GM18505 (cell line): Measurements from ENCODE around the gene NEXN.
"Not testable (repeated sequence)": the region's sequence is repeated elsewhere in the genome, so short reads cannot be mapped to it uniquely, and the experiment has no call there.

Experiments used
- ATAC-seq: cut with Tn5 transposase; IDR thresholded peaks from one replicate; pipeline ENCODE4 v1.9.1; 2021; ENCODE audit not compliant: unreplicated experiment
- POLR2A ChIP-seq: IDR thresholded peaks from 4 replicates; pipeline ENCODE4 v1.6.1; 2011; ENCODE audit warnings: borderline replicate concordance; ENCODE audit not compliant: insufficient read depth, insufficient read length; ENCODE audit errors: extremely low read depth

The NEXN gene

DNA sequence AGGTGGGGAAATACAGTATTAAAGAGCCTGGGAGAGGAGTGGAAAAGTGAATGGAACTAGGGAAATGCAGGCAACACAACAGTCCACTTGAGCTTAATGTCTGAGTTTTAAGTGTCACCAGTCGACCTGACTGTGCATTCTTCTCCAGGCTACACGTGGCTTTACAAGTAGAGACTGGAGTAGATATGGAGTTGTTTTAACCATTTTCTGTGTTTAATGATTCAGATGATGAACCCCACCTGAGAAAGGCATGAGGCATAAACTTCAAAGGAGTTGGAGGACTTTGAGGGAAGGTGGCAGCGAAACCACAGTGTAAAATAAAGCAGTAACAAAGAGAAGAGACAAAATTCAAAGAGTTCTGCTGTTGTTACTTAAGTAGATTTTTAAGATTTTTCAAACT is 77.9 kb downstream of the NEXN start:
- no peak for TF ChIP-seq POLR2A
- ATAC-seq = no peak

DNA sequence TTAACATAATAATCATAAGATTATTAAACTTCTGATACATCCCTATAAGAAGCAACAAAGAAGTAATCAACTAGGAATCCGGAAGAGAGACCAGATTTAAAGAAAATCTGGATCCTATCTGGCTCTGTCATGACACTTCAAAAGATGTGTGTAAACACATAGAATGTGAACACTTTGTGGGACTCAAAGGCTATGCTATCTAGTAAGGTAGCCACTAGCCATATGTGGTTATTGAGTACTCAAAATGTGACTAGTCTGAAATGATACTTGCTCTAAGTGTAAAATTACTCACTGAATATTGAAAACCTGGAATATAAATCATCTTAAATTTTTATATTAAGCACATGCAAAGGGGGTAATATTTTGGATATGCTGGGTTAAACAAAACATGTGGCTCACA is 81.8 kb downstream of the NEXN start:
- ATAC-seq = no peak
- no peak for TF ChIP-seq POLR2A

DNA sequence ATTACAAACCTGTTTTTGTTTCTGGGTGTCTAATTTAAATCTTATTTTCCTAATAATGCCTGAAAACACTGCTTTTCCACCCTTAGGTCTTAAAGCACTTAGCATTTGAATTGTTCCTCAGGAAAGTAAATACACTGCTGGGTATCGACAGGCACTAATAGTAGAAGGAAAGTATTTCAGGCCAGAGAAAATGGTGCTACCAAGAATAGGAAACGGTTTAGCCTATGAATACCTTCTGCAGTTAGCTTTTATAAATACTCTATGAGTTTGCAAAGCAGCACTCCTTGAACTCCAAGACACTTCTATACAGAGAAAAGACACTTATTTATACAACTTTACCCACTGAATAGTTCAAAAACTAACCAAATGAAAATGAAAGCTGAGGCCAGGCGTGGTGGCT is 83.7 kb downstream of the NEXN start:
- no peak for TF ChIP-seq POLR2A
- no peak for ATAC-seq

DNA sequence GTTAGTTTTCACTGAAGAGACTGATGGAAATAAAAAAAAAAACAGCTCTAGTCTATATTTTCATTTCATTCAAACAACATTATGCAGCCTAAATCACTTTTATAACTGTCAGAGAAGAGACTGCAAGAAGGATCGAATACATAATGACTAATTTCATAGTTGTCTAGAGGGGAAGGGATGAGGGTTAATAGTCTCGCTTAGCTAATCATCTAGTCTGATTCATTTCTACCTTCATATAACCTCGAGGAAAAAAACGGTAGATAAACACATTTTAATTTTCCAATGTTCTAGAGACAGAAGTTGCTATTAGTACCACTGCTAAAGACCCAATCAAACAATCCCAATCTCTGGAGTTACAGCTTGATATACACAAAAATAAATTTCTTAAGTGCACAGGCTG is 87.0 kb downstream of the NEXN start:
- no peak for ATAC-seq
- no peak for TF ChIP-seq POLR2A

DNA sequence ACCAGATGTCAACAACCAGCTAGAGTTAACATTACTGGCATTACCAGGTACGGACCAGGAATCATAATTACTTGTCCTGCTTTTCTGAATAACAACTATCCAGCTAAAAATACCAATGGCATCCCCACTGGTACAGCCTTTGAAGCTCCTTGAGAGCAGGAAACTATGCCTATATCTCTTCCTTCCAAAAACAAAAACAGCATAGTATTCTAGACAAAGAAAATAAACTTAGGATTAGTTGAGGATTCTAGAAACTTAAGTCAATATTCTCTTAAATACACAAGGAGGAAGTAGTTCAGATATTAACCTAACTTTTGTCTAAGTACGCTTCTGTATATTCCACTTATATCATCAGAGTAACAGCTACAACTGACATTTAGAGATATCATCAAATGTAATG is 87.5 kb downstream of the NEXN start:
- ATAC-seq = no peak
- TF ChIP-seq POLR2A = no peak

DNA sequence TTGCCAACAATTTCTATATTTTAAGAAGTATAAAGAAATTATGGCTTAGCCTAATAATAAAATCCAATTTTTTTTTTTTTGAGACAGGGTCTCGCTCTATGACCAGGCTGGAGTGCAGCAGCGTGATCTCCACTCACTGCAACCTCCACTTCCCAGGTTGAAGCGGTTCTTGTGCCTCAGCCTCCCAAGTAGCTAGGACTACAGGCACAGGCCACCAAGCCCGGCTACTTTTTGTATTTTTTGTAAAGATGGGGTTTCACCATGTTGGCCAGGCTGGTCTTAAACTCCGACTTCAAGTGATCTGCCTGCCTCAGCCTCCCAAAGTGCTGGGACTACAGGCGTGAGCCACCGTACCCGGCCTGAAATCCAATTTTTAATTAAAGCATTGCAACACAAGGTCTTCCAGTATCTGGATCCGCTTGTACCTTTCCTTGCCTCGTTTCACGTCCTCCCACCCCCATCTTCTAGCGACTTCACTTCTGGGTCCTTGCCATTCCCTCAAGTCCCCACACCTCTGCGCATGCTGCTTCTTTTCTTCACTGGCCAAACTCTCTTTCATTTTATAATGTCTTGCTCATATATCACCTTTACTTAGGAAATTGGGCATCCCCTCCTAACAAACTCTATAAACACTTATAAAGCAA is 88.1 kb downstream of the NEXN start:
- no peak for TF ChIP-seq POLR2A
- no peak for ATAC-seq

DNA sequence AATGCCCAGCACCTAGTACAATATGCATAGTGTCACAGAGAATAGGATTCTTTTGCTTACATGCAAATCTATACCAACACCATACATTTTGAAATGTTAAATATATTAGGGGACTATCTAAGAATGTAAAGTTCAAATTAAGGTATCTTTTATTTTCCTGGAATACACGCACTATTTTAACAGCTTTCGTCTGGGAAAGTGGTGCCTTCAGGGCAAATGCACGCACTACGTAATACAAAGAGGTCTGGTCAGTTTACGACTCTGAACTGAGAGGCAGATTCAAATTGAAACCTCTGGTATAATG is 89.5 kb downstream of the NEXN start:
- ATAC-seq = no peak
- TF ChIP-seq POLR2A = no peak

DNA sequence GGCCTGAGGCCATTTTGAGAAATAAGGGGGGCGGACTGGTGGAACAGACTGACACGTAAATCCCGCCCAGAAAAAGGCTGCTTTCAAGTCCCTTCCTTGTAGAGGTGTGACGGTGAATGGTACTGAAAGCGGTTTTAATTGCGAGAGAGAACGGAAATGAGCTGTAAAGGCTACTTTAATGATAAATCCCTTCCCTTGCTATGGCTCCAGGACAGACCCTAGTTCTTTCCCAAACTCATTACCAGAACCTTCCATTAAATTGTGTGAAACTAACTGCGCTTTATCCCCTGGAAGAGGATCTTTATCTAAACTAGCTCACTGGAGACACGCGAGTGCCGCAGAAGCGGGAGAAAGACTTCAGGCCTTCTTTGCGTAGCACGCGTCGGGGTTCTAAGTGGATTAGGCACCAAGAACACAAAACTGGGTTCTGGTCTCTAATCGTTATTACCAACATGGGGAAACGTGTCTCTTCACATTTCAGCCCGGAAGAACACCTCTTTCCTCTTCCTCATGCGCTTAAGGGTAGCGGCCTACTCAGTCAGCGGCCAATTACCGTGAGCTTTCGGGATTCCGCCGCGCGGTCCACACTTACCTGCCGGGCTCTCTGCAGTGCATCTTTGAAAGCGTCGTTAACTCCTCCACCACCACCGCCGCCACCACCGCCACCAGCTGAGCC is 90.0 kb downstream of the NEXN start:
- peak; percentile 62 for ATAC-seq
- peak; percentile 72 for TF ChIP-seq POLR2A

DNA sequence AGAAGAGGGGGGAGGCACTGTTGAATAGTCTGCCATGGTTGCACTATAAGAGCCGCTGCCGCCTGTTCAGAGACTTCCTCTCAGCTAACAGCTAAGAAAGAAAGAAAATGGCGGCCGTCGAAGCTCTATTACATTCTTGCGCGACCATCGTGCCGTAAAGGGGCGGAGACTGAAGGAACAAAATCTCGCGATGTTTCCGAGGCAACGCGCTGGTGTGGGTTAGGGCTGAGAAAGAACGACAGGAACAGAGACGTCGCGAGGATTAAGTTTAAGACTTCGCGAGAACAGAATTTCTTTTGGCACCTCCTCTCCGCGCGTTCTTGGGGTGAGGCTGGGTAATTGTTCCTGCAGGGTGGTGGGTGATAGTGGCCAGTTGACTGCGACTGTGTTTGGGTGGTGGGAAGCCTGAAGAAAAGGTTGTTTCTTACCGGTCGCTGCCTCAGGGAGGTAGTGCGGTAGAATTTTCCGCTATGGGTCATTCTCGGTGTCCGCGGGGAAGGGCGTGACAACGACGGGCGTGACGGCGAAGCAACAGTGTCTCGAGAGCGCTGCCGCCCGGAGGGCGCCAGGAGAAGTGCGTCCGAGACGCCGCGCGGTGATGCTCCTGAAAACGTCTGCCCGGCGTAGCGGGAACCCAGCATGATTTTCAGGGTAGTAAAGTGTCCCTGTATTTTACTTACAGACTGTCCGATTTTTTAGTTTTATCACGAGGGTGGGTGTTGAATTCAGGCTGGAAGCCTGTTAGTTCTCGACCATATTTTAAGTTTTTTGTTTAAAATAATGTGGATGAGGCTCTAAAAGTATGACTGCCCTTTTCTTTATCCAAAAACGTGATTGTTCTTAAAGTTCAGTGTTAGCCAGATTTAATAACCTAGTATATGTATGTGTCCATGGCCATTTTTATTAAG is 90.8 kb downstream of the NEXN start, which contains the start of gene FUBP1:
Gene FUBP1 (minus strand): TSS at position 104 of the 908 bp plus-strand sequence. CDS start 68 bp downstream, at position 36.
- TF ChIP-seq POLR2A = peak; percentile 94
- ATAC-seq = peak; percentile 81

DNA sequence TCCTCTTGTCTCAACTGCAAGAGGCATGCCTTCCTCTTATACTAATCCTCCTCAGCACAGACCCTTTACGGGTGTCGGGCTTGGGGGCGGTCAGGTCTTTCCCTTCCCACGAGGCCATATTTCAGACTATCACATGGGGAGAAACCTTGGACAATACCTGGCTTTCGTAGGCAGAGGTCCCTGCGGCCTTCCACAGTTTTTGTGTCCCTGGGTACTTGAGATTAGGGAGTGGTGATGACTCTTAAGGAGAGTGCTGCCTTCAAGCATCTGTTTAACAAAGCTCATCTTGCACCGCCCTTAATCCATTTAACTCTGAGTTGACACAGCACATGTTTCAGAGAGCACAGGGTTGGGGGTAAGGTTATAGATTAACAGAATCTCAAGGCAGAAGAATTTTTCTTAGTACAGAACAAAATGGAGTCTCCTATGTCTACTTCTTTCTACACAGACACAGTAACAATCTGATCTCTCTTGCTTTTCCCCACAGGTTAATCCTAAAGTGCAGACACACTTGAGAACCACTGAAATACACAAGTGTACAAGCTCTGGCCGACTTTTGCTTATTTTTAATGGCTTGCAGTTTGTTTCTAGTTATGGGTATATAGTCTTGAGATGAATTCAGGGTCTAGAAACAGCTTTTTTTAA is 95.0 kb downstream of the NEXN start:
- not testable (repeated sequence) for ATAC-seq

DNA sequence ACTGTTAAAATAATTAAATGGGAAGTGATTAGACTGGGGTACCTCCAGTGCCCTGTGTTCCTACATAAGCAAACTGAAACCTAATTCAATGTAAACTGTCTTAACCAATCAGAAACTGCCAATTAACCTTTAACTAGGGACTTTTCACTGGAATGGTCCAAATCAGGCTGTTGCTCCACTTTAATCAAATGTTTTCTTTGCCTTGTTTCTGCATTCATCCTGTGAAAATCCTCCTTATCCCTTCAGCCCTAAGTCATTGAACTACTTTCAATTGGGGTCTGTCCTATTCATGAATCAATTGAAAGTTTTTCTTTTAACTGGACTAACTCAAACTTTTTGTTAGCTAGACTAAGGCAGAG is 95.6 kb downstream of the NEXN start:
- ATAC-seq = no peak
- no peak for TF ChIP-seq POLR2A

DNA sequence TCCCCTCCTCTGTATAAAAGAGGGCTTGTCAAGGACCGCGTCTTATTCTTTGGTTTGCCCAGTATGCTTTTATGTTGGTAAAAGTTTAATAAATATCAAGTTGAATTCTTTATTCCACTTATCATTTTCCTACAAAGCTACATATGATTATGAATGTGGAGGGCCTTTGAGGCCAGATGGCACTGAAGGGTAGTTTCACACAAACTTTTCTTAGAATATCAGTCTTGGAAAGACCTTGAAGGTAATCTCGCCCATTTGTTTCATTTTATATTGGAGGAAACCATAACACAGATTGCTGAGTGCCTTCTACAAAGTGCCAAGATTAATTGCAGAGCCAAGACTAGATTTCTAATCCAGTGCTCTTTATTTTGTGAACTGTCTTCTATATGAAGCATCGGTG is 96.2 kb downstream of the NEXN start:
- no peak for ATAC-seq
- no peak for TF ChIP-seq POLR2A

DNA sequence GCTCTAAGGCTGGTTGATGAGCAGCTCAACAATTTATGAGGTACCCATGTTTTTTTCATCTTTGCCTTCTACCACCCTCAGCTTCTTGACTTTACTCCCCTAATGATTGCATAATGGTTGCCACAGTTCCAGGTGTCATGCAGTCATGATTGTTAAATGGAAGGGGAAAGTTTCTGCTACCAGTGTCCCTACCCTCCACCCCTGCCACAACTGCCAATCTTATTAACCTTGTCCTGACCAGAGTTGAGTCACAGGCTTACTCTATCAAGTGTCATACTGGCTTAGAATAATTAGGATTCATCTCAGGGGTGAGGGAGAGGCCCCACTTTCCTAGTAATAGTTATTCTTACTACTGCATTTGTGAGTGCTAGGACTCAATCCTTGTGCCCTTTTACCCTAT is 98.4 kb downstream of the NEXN start:
- no peak for ATAC-seq
- no peak for TF ChIP-seq POLR2A
